Liver (tissue), 3 donors: Measurements from ENCODE around the gene LAMB3.

Experiments
- EGR1 ChIP-seq, 2 donors: IDR thresholded peaks; 2 replicates each; pipeline ENCODE4 v1.6.1; 2016 to 2018; ENCODE audit warnings: antibody characterized with exemption in 2 of 2, low read depth in 2 of 2
- FOXA1 ChIP-seq: IDR thresholded peaks from 2 replicates; pipeline ENCODE4 v1.6.1; 2016; ENCODE audit warnings: antibody characterized with exemption
- GABPA ChIP-seq, 2 donors: IDR thresholded peaks in 1 of 2; conservative IDR thresholded peaks in 1 of 2; 2 replicates each; pipeline ENCODE4 v1.6.1; 2016; ENCODE audit warnings: antibody characterized with exemption in 2 of 2, mild to moderate bottlenecking in 1 of 2, moderate library complexity in 1 of 2
- HNF4A ChIP-seq, 2 donors: conservative IDR thresholded peaks; 2 replicates each; pipeline ENCODE4 v1.6.1; 2016; ENCODE audit warnings: antibody characterized with exemption in 2 of 2, mild to moderate bottlenecking in 2 of 2
- HNF4G ChIP-seq: IDR thresholded peaks from 2 replicates; pipeline ENCODE4 v1.6.1; 2016; ENCODE audit warnings: antibody characterized with exemption
- JUND ChIP-seq, 2 donors: IDR thresholded peaks; 2 replicates each; pipeline ENCODE4 v1.6.1; 2016; ENCODE audit warnings: antibody characterized with exemption in 2 of 2
- RAD21 ChIP-seq, 2 donors: IDR thresholded peaks; 2 replicates each; pipeline ENCODE4 v1.6.1; 2016; ENCODE audit warnings: antibody characterized with exemption in 2 of 2, mild to moderate bottlenecking in 2 of 2
- SP1 ChIP-seq: IDR thresholded peaks from 2 replicates; pipeline ENCODE4 v1.6.1; 2018; ENCODE audit warnings: antibody characterized with exemption, mild to moderate bottlenecking
- TAF1 ChIP-seq: conservative IDR thresholded peaks from 2 replicates; pipeline ENCODE4 v1.6.1; 2016; ENCODE audit warnings: antibody characterized with exemption, mild to moderate bottlenecking
- TF ChIP-seq, protein P1 (sequence below): fragments of 150-350 bp; IDR thresholded peaks from 2 replicates; pipeline ENCODE4 v1.5.1; 2017; ENCODE audit warnings: improper control_type of control experiment, low read depth, low read length; ENCODE audit not compliant: missing input control
- TF ChIP-seq, protein P2 (sequence below): IDR thresholded peaks from 2 replicates; pipeline ENCODE4 v1.6.1; 2016; ENCODE audit warnings: antibody characterized with exemption
- TF ChIP-seq, protein P3 (sequence below): IDR thresholded peaks from 2 replicates; pipeline ENCODE4 v1.6.1; 2016; ENCODE audit warnings: antibody characterized with exemption
- TF ChIP-seq, protein P4 (sequence below): IDR thresholded peaks from 2 replicates; pipeline ENCODE4 v1.6.1; 2016; ENCODE audit warnings: antibody characterized with exemption
- donor health status: healthy.
- donor health status: healthy.

DNA sequence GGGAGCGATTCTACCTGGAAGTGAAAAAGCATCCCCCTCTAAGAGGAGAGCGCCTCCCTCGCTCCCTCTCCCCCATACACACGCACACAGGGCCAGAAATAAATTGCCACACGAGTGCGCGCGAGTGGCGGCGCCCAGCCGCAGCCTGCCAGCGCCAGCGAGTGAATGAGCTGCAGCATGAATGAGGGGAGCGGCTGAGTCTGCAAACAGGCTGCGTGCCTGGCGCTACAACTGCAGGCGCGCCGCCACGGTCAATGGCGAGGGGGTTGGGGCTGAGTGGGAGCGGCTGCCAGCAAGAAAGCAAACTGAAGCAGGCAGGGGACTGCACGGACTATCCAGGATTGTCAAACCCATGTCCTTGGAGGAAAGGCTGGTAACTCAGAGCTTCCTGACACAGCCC, 66.6 kb downstream of the LAMB3 start:
- TF ChIP-seq, protein P1, sequence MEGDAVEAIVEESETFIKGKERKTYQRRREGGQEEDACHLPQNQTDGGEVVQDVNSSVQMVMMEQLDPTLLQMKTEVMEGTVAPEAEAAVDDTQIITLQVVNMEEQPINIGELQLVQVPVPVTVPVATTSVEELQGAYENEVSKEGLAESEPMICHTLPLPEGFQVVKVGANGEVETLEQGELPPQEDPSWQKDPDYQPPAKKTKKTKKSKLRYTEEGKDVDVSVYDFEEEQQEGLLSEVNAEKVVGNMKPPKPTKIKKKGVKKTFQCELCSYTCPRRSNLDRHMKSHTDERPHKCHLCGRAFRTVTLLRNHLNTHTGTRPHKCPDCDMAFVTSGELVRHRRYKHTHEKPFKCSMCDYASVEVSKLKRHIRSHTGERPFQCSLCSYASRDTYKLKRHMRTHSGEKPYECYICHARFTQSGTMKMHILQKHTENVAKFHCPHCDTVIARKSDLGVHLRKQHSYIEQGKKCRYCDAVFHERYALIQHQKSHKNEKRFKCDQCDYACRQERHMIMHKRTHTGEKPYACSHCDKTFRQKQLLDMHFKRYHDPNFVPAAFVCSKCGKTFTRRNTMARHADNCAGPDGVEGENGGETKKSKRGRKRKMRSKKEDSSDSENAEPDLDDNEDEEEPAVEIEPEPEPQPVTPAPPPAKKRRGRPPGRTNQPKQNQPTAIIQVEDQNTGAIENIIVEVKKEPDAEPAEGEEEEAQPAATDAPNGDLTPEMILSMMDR, result no peak
- TF ChIP-seq TAF1 (no peak), RAD21 (IDR thresholded peaks at IDR 0.05) (peak in 1 of 2 donors; percentile 13), EGR1 (IDR thresholded peaks at IDR 0.05; ENCODE audit: low read depth in 2 of 2) (no peak), HNF4A (conservative IDR thresholded peaks at IDR 0.05) (no peak), FOXA1 (no peak), HNF4G (no peak), GABPA (IDR thresholded peaks at IDR 0.05 in 1 of 2, conservative IDR thresholded peaks at IDR 0.05 in 1 of 2) (no peak), JUND (IDR thresholded peaks at IDR 0.05) (no peak), SP1 (no peak)
- TF ChIP-seq, protein P2, sequence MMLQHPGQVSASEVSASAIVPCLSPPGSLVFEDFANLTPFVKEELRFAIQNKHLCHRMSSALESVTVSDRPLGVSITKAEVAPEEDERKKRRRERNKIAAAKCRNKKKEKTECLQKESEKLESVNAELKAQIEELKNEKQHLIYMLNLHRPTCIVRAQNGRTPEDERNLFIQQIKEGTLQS, result no peak
- TF ChIP-seq, protein P3, sequence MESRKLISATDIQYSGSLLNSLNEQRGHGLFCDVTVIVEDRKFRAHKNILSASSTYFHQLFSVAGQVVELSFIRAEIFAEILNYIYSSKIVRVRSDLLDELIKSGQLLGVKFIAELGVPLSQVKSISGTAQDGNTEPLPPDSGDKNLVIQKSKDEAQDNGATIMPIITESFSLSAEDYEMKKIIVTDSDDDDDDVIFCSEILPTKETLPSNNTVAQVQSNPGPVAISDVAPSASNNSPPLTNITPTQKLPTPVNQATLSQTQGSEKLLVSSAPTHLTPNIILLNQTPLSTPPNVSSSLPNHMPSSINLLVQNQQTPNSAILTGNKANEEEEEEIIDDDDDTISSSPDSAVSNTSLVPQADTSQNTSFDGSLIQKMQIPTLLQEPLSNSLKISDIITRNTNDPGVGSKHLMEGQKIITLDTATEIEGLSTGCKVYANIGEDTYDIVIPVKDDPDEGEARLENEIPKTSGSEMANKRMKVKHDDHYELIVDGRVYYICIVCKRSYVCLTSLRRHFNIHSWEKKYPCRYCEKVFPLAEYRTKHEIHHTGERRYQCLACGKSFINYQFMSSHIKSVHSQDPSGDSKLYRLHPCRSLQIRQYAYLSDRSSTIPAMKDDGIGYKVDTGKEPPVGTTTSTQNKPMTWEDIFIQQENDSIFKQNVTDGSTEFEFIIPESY, result no peak
- TF ChIP-seq, protein P4, sequence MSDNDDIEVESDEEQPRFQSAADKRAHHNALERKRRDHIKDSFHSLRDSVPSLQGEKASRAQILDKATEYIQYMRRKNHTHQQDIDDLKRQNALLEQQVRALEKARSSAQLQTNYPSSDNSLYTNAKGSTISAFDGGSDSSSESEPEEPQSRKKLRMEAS, result no peak
